B cell (primary cell): ENCODE measurements around the gene POLR1E. TPM values are rescaled to one million over a fixed set of nuclear protein-coding genes. Genes with fewer than 3 reads are reported as not detected.

Experiments used
- ATAC-seq: fragments of 200-7000 bp; cut with Tn5 transposase; one replicate; pipeline ENCODE4 v1.10.0; 2021; ENCODE audit warnings: low read depth, mild to moderate bottlenecking, moderate number of reproducible peaks, moderate library complexity
- CTCF ChIA-PET: fragments of 350-600 bp; sonication (Branson Sonifier 250); formaldehyde crosslinking; loops from one replicate; lab custom pipeline; 2021; ENCODE audit warnings: antibody characterized with exemption, inconsistent platforms; lab: Charles Lee
- POLR2A ChIA-PET: fragments of 350-600 bp; sonication (Branson Sonifier 250); formaldehyde crosslinking; loops from one replicate; lab custom pipeline; 2021; ENCODE audit warnings: antibody characterized with exemption; lab: Charles Lee
- DNase-seq: peaks from one replicate; pipeline ENCODE4 v3.0.0; 2013
- H2AFZ ChIP-seq: 2 replicates; pipeline ENCODE4 v1.6.1; 2012; ENCODE audit warnings: mild to moderate bottlenecking, low read depth, low read length; ENCODE audit not compliant: insufficient read depth, poor library complexity, severe bottlenecking
- H3K27ac ChIP-seq, 2 donors: 1 replicate in 1 of 2; 2 replicates in 1 of 2; pipeline ENCODE4 v1.5.1; 2012 to 2013; ENCODE audit warnings: low read length in 2 of 2, mild to moderate bottlenecking in 2 of 2, moderate library complexity in 1 of 2
- H3K27me3 ChIP-seq, 4 experiments: fragments of 200-600 bp in 1 of 4; sonication (generic) in 1 of 4; replicated peaks in 1 of 4; 1 replicate in 2 of 4; 2 replicates in 2 of 4; pipeline versions ENCODE4 v1.6.1 to v1.7.0; 2013 to 2016; ENCODE audit warnings: low read length in 3 of 4, mild to moderate bottlenecking in 2 of 4, mixed read lengths in 1 of 4, moderate library complexity in 1 of 4; ENCODE audit not compliant: insufficient read depth in 4 of 4, control insufficient read depth in 3 of 4; ENCODE audit errors: control extremely low read depth in 1 of 4
- H3K36me3 ChIP-seq, 2 experiments: replicated peaks in 1 of 2; 1 replicate in 1 of 2; 2 replicates in 1 of 2; pipeline versions ENCODE4 v1.6.1 to v1.7.1; 2013; ENCODE audit warnings: low read length in 1 of 2; ENCODE audit not compliant: insufficient read depth in 2 of 2, control insufficient read depth in 1 of 2; ENCODE audit errors: control extremely low read depth in 1 of 2, extremely low read depth in 1 of 2
- H3K4me1 ChIP-seq, 2 donors: fragments of 200-600 bp in 1 of 2; sonication (generic) in 1 of 2; 1 replicate in 1 of 2; 2 replicates in 1 of 2; pipeline versions ENCODE4 v1.5.1 to v1.6.1; 2013 to 2017; ENCODE audit warnings: low read length in 2 of 2; ENCODE audit not compliant: control insufficient read depth in 2 of 2, insufficient read depth in 2 of 2
- H3K4me2 ChIP-seq: replicated peaks from 2 replicates; pipeline ENCODE3; 2012; ENCODE audit warnings: mild to moderate bottlenecking, low read depth, low read length; ENCODE audit not compliant: poor library complexity, severe bottlenecking
- H3K4me3 ChIP-seq, 5 experiments: fragments of 200-600 bp in 1 of 5; sonication (generic) in 1 of 5; 1 replicate in 3 of 5; 2 replicates in 2 of 5; pipeline versions ENCODE4 v1.5.1 to v1.7.0; 2011 to 2016; ENCODE audit warnings: low read length in 4 of 5, mild to moderate bottlenecking in 4 of 5, low read depth in 2 of 5, control low read depth in 1 of 5, moderate library complexity in 1 of 5; ENCODE audit not compliant: insufficient read depth in 1 of 5; ENCODE audit errors: control extremely low read depth in 1 of 5, extremely low read depth in 1 of 5
- H3K79me2 ChIP-seq: fragments of 200-600 bp; sonication (generic); one replicate; pipeline ENCODE4 v1.6.0; 2016; ENCODE audit warnings: low read length; ENCODE audit not compliant: control insufficient read depth, insufficient read depth
- H3K9ac ChIP-seq: fragments of 200-600 bp; sonication (generic); 2 replicates; pipeline ENCODE4 v1.6.1; 2017; ENCODE audit warnings: mild to moderate bottlenecking, low read length, moderate library complexity
- H3K9me3 ChIP-seq, 3 donors: one replicate each; pipeline versions ENCODE4 v1.6.1 to v1.7.1; 2013; ENCODE audit warnings: low read length in 2 of 3; ENCODE audit not compliant: control insufficient read depth in 2 of 3, insufficient read depth in 1 of 3; ENCODE audit errors: control extremely low read depth in 1 of 3
- H4K20me1 ChIP-seq: 2 replicates; pipeline ENCODE4 v1.6.0; 2012; ENCODE audit warnings: mild to moderate bottlenecking, low read length; ENCODE audit not compliant: insufficient read depth, control insufficient read depth, poor library complexity, severe bottlenecking
- H3K27ac Mint-ChIP-seq: one replicate; pipeline ENCODE4 v1.8.0; 2021; ENCODE audit warnings: mixed read lengths
- H3K27me3 Mint-ChIP-seq: one replicate; pipeline ENCODE4 v1.8.0; 2021; ENCODE audit warnings: mixed read lengths
- H3K4me1 Mint-ChIP-seq: one replicate; pipeline ENCODE4 v1.8.0; 2021; ENCODE audit warnings: mixed read lengths
- H3K4me3 Mint-ChIP-seq: one replicate; pipeline ENCODE4 v1.8.0; 2021; ENCODE audit warnings: mixed read lengths
- H3K9me3 Mint-ChIP-seq: one replicate; pipeline ENCODE4 v1.8.0; 2022; ENCODE audit warnings: mixed read lengths; ENCODE audit not compliant: insufficient read depth
- CTCF ChIP-seq: fragments of 200-600 bp; IDR thresholded peaks from one replicate; pipeline ENCODE4 v1.8.0; 2022; ENCODE audit warnings: antibody characterized with exemption, mild to moderate bottlenecking
- EZH2 ChIP-seq: IDR thresholded peaks from 2 replicates; pipeline ENCODE4 v1.6.1; 2012; ENCODE audit warnings: borderline replicate concordance, low read depth, mild to moderate bottlenecking, moderate library complexity, low read length; ENCODE audit not compliant: insufficient read depth, poor library complexity, severe bottlenecking
- WGBS: methylation state at CpG from one replicate; pipeline ENCODE4 v1.1.5; 2013; ENCODE audit warnings: missing lambda C conversion rate; ENCODE audit not compliant: insufficient coverage; 5-methylcytosine and 5-hydroxymethylcytosine counted together
- intact Hi-C: fragments of 100-400 bp; cut with micrococcal nuclease; formaldehyde crosslinking; loops from one replicate; pipeline ENCODE4 v1.10.0; 2022
- polyA plus RNA-seq: library from polyadenylated mRNA; depleted of rRNA; stranded (reverse); fragments of >200 nt; gene quantifications from 2 replicates; pipeline ENCODE4 v1.2.3, GENCODE V29; 2012
- total RNA-seq, 2 donors: library from RNA; stranded (reverse); fragments of 120-200 nt in 1 of 2; gene quantifications; 1 replicate in 1 of 2; 2 replicates in 1 of 2; pipeline versions ENCODE4 v1.2.3 to v1.2.4, GENCODE V29; 2013 to 2022

Gene POLR1E
- total and polyA plus RNA-seq, 2 donors (not counting 1 experiment from before 2014, with no cell fraction given) = 11.6 to 31.0 TPM

DNA sequence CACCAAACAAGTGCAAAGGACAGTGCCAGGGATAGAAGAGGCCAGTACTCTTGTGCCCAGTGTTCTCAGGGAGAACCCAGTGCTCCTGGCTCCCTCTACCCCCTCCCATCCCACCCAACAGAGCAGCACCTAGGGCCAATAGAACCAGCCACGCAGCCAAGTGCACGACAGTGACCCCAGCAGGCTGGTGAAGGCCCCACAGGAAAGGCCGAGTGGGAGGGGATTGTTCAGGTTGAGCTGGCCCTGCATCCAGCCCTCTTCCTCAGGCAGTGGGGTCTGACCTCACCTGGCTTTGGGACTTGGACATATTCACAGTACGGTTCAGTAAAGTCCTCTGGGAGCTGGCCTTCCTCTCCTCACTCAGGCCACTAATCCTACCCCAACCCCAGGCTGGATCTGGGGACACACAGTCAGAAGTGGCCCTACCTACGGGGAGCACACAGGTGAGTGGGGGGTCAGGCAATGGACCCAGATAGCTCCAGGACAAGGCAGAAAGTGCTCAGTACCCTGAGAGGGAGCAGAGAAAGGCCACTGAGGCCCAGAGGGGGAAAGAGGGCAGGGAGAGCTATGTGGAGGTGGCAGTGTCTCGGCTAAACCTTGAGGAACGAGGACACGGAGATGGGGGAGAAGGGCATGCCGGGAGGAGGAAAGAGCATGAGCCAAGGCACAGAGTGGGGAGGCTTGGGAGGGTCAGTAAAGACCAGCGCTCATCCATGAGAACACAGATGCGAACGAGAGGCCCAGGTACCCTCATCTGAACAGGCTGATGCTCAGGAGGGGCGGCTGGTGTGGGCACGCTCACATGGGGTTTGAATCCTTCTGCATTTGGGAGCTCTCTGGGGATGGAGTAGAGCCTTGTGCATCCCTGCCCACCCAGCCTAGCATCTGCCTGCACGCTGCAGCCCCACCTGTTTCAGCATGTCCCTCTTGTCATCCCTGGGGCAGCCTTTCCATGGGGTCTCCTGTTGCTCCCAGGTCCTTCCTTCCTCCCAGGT, 25.6 kb downstream of the POLR1E start:
- CTCF ChIA-PET = interaction anchor here (0.6 to 1.7 kb wide), 3 partner anchors 10 to 202 kb away, joined by 3 to 4 read pairs (median 3); partner anchors contain the start of gene TOMM5

More for the DNA sequence above, 25.6 kb downstream of the POLR1E start:
- peak overlapping the region; percentile 37 for H3K27ac Mint-ChIP-seq
- H3K9me3 Mint-ChIP-seq = no peaks in the 10 kb centered on the region
- 90% methylated on average over 13 of the region's 15 CpGs for WGBS
- no peak for TF ChIP-seq CTCF
- no peak for TF ChIP-seq EZH2
- H2AFZ ChIP-seq = no peak overlapping the region
- intact Hi-C loops = no loop called here
- H4K20me1 ChIP-seq = no peaks in the 10 kb centered on the region
- H3K27me3 Mint-ChIP-seq = no peaks in the 10 kb centered on the region
- POLR2A ChIA-PET = interaction anchor here (0.6 kb wide), 1 partner anchor 119 kb away, joined by 3 read pairs; no protein-coding TSS in a partner anchor
- ATAC-seq (peak; percentile 56), DNase-seq (peak; percentile 19)
- no peaks in the 10 kb centered on the region for H3K27me3 ChIP-seq
- H3K27ac ChIP-seq = no peak overlapping the region
- H3K4me2 ChIP-seq = no peak overlapping the region
- H3K4me1 Mint-ChIP-seq = peaks cover 13% of the 10 kb centered on the region
- H3K9me3 ChIP-seq = no peaks in the 10 kb centered on the region
- H3K4me3 Mint-ChIP-seq = no peak overlapping the region
- H3K79me2 ChIP-seq = no peaks in the 10 kb centered on the region
- H3K36me3 ChIP-seq = peaks cover 2 to 15% of the 10 kb centered on the region in 2 experiments
- H3K9ac ChIP-seq = no peak overlapping the region
- H3K4me1 ChIP-seq = peaks cover 0 to 4% of the 10 kb centered on the region in 2 donors
- H3K4me3 ChIP-seq = no peak overlapping the region
